Measurements from ENCODE around the gene PDCD4. TPM values are rescaled to one million over a fixed set of nuclear protein-coding genes. Genes with fewer than 3 reads are reported as not detected.

Gene PDCD4
- total RNA-seq, 1 donor from 2014 or later: 10.3 TPM

DNA sequence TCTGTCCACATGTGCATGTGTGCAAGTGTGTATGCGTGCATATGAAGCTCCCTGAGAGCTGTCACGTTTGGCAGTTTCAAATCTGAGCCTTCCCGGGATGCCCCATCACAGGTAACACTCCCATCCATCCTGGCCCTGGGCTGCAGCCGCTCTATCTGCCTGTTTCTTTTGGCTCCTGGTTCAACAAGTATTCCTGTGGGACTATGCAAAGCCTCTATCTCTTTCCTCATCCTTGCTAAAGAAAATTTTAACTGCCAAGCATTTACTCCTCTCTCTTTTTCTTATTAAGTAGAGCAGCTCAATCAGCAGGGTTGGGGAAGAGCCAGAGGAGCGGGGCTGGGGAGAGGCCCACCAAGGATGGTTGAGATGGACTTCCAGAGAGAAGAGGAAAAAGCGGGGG lies 24.4 kb upstream of the PDCD4 start:
- H3K4me3 ChIP-seq: no peak overlapping the region
- intact Hi-C loops (cut with DNase I): no loop called here
- H3K4me1 ChIP-seq: no peaks in the 10 kb centered on the region
- no peak for DNase-seq (ENCODE audit: low spot score in 2 of 2)
- no peaks in the 10 kb centered on the region for H3K27me3 ChIP-seq
- no peaks in the 10 kb centered on the region for H3K36me3 ChIP-seq
- TF ChIP-seq CTCF (IDR thresholded peaks at IDR 0.05): no peak
- H3K27ac ChIP-seq: no peak overlapping the region
- no peaks in the 10 kb centered on the region for H3K9me3 ChIP-seq

GRCh38 chr10:110848106-110848505 lies 23.6 kb upstream of the PDCD4 start:
- H3K36me3 ChIP-seq: no peaks in the 10 kb centered on the region
- H3K27ac ChIP-seq: no peak overlapping the region
- no peaks in the 10 kb centered on the region for H3K4me1 ChIP-seq
- DNase-seq (ENCODE audit: low spot score in 2 of 2): no peak
- no peaks in the 10 kb centered on the region for H3K9me3 ChIP-seq
- intact Hi-C loops (cut with DNase I): no loop called here
- no peak overlapping the region for H3K4me3 ChIP-seq
- no peak for TF ChIP-seq CTCF (IDR thresholded peaks at IDR 0.05)
- no peaks in the 10 kb centered on the region for H3K27me3 ChIP-seq

GRCh38 chr10:110850099-110850498 lies 21.6 kb upstream of the PDCD4 start:
- no peak for TF ChIP-seq CTCF (IDR thresholded peaks at IDR 0.05)
- Histone ChIP-seq H3K4me1 (no peaks in the 10 kb centered on the region), H3K4me3 (no peak overlapping the region), H3K9me3 (no peaks in the 10 kb centered on the region), H3K36me3 (no peaks in the 10 kb centered on the region), H3K27me3 (no peaks in the 10 kb centered on the region), H3K27ac (no peak overlapping the region)
- intact Hi-C loops (cut with DNase I): no loop called here
- no peak for DNase-seq (ENCODE audit: low spot score in 2 of 2)

GRCh38 chr10:110851020-110851612 lies 20.6 kb upstream of the PDCD4 start:
- H3K36me3 ChIP-seq: no peaks in the 10 kb centered on the region

GRCh38 chr10:110852255-110852896 lies 19.4 kb upstream of the PDCD4 start:
- intact Hi-C loops (cut with DNase I): no loop called here
- Histone ChIP-seq H3K36me3 (no peaks in the 10 kb centered on the region), H3K27me3 (no peaks in the 10 kb centered on the region), H3K27ac (no peak overlapping the region), H3K4me1 (peaks cover 2% of the 10 kb centered on the region in 2 donors), H3K4me3 (no peak overlapping the region), H3K9me3 (no peaks in the 10 kb centered on the region)
- DNase-seq (ENCODE audit: low spot score in 2 of 2): no peak
- no peak for TF ChIP-seq CTCF (IDR thresholded peaks at IDR 0.05)

More at GRCh38 chr10:110851020-110851612, 20.6 kb upstream of the PDCD4 start:
- no peaks in the 10 kb centered on the region for H3K27me3 ChIP-seq
- H3K4me1 ChIP-seq: no peaks in the 10 kb centered on the region
- no peak overlapping the region for H3K4me3 ChIP-seq
- intact Hi-C loops (cut with DNase I): no loop called here
- TF ChIP-seq CTCF (IDR thresholded peaks at IDR 0.05): no peak
- H3K27ac ChIP-seq: no peak overlapping the region
- no peak for DNase-seq (ENCODE audit: low spot score in 2 of 2)
- no peaks in the 10 kb centered on the region for H3K9me3 ChIP-seq

Data from ascending aorta (tissue), 2 donors.